GM12878 (cell line): ENCODE results near the gene PPHLN1.

Experiments used
- CEBPB ChIP-seq, 2 experiments: fragments of 150-350 bp in 1 of 2; IDR thresholded peaks; 2 replicates each; pipeline ENCODE4 v1.6.1; 2012 to 2014; ENCODE audit warnings: low read depth in 2 of 2, low read length in 2 of 2, borderline replicate concordance in 1 of 2, inconsistent platforms in 1 of 2
- CHD2 ChIP-seq: IDR thresholded peaks from 2 replicates; pipeline ENCODE4 v1.6.1; 2011; ENCODE audit warnings: low read depth, low read length, improper control_type of control experiment, borderline replicate concordance
- CREM ChIP-seq: IDR thresholded peaks from 2 replicates; pipeline ENCODE4 v1.6.1; 2014; ENCODE audit warnings: antibody characterized with exemption, low read depth
- JUND ChIP-seq: IDR thresholded peaks from 2 replicates; pipeline ENCODE4 v1.6.1; 2012; ENCODE audit warnings: low read depth, mild to moderate bottlenecking, low read length, improper control_type of control experiment, moderate library complexity
- NRF1 ChIP-seq: conservative IDR thresholded peaks from 2 replicates; pipeline ENCODE4 v1.6.1; 2011; ENCODE audit warnings: mild to moderate bottlenecking, low read depth, low read length, improper control_type of control experiment
- PAX8 ChIP-seq: fragments of 450-650 bp; IDR thresholded peaks from 2 replicates; pipeline ENCODE4 v1.6.1; 2017; ENCODE audit warnings: mild to moderate bottlenecking, moderate library complexity
- POLR2A ChIP-seq: IDR thresholded peaks from 2 replicates; pipeline ENCODE4 v1.6.1; 2011; ENCODE audit warnings: low read depth, mild to moderate bottlenecking, low read length
- RAD21 ChIP-seq: IDR thresholded peaks from 2 replicates; pipeline ENCODE4 v1.6.1; 2011; ENCODE audit warnings: mild to moderate bottlenecking, low read depth, low read length, moderate library complexity; ENCODE audit not compliant: insufficient read depth
- TCF12 ChIP-seq: IDR thresholded peaks from 2 replicates; pipeline ENCODE4 v1.6.1; 2011; ENCODE audit warnings: low read depth, mild to moderate bottlenecking, low read length
- ZNF274 ChIP-seq: IDR thresholded peaks from one replicate; pipeline ENCODE4 v1.8.0; 2011; ENCODE audit not compliant: insufficient read length, insufficient read depth
- ZSCAN29 ChIP-seq: fragments of 450-650 bp; IDR thresholded peaks from 2 replicates; pipeline ENCODE4 v1.6.1; 2017; ENCODE audit warnings: mild to moderate bottlenecking, moderate library complexity
- TF ChIP-seq, protein P1 (sequence below), 3 experiments: IDR thresholded peaks in 2 of 3; conservative IDR thresholded peaks in 1 of 3; 2 replicates each; pipeline ENCODE4 v1.5.1; 2011; ENCODE audit warnings: low read depth in 3 of 3, low read length in 3 of 3, mild to moderate bottlenecking in 3 of 3, control low read depth in 2 of 3, moderate library complexity in 2 of 3, inconsistent platforms in 1 of 3, mixed read lengths in 1 of 3; ENCODE audit not compliant: control insufficient read depth in 2 of 3, insufficient read depth in 1 of 3; ENCODE audit errors: extremely low read depth in 1 of 3
- TF ChIP-seq, protein P2 (sequence below): IDR thresholded peaks from 2 replicates; pipeline ENCODE4 v1.6.1; 2012; ENCODE audit warnings: low read depth, low read length, improper control_type of control experiment
- TF ChIP-seq, protein P3 (sequence below): IDR thresholded peaks from 2 replicates; pipeline ENCODE4 v1.6.1; 2012; ENCODE audit warnings: improper control_type of control experiment, low read depth, low read length; ENCODE audit not compliant: insufficient replicate concordance

DNA sequence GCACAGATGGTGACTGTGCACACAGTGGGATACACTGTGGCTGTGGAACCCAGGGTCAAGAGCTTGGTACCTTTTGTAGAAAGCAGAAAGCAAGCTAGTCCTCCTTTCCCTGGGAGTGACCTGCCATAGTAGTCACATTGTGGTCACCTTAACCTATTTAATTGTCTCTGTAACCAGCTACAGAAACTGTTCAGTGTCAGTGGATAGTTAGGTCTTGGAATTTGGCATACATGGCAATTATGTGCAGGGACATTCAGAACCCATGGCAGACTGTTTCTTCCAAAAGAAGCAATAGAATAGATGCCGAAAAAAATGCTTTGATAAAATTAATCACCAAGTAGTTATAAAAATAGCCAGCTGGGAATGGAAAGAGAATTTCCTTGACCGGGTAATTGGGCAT, 30.4 kb downstream of the PPHLN1 start:
- TF ChIP-seq, protein P1, sequence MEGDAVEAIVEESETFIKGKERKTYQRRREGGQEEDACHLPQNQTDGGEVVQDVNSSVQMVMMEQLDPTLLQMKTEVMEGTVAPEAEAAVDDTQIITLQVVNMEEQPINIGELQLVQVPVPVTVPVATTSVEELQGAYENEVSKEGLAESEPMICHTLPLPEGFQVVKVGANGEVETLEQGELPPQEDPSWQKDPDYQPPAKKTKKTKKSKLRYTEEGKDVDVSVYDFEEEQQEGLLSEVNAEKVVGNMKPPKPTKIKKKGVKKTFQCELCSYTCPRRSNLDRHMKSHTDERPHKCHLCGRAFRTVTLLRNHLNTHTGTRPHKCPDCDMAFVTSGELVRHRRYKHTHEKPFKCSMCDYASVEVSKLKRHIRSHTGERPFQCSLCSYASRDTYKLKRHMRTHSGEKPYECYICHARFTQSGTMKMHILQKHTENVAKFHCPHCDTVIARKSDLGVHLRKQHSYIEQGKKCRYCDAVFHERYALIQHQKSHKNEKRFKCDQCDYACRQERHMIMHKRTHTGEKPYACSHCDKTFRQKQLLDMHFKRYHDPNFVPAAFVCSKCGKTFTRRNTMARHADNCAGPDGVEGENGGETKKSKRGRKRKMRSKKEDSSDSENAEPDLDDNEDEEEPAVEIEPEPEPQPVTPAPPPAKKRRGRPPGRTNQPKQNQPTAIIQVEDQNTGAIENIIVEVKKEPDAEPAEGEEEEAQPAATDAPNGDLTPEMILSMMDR (IDR thresholded peaks at IDR 0.05 in 2 of 3, conservative IDR thresholded peaks at IDR 0.05 in 1 of 3; ENCODE audit: control insufficient read depth in 2 of 3, extremely low read depth in 1 of 3, insufficient read depth in 1 of 3, low read depth in 3 of 3, low read length in 3 of 3) = no peak
- TF ChIP-seq ZSCAN29 (no peak), PAX8 (no peak), ZNF274 (no peak), JUND (no peak), CEBPB (IDR thresholded peaks at IDR 0.05; ENCODE audit: borderline replicate concordance in 1 of 2, low read depth in 2 of 2, low read length in 2 of 2) (no peak), CHD2 (no peak), CREM (no peak), NRF1 (no peak), TCF12 (no peak), POLR2A (no peak), RAD21 (no peak)
- TF ChIP-seq, protein P2, sequence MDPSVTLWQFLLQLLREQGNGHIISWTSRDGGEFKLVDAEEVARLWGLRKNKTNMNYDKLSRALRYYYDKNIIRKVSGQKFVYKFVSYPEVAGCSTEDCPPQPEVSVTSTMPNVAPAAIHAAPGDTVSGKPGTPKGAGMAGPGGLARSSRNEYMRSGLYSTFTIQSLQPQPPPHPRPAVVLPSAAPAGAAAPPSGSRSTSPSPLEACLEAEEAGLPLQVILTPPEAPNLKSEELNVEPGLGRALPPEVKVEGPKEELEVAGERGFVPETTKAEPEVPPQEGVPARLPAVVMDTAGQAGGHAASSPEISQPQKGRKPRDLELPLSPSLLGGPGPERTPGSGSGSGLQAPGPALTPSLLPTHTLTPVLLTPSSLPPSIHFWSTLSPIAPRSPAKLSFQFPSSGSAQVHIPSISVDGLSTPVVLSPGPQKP = no peak
- TF ChIP-seq, protein P3, sequence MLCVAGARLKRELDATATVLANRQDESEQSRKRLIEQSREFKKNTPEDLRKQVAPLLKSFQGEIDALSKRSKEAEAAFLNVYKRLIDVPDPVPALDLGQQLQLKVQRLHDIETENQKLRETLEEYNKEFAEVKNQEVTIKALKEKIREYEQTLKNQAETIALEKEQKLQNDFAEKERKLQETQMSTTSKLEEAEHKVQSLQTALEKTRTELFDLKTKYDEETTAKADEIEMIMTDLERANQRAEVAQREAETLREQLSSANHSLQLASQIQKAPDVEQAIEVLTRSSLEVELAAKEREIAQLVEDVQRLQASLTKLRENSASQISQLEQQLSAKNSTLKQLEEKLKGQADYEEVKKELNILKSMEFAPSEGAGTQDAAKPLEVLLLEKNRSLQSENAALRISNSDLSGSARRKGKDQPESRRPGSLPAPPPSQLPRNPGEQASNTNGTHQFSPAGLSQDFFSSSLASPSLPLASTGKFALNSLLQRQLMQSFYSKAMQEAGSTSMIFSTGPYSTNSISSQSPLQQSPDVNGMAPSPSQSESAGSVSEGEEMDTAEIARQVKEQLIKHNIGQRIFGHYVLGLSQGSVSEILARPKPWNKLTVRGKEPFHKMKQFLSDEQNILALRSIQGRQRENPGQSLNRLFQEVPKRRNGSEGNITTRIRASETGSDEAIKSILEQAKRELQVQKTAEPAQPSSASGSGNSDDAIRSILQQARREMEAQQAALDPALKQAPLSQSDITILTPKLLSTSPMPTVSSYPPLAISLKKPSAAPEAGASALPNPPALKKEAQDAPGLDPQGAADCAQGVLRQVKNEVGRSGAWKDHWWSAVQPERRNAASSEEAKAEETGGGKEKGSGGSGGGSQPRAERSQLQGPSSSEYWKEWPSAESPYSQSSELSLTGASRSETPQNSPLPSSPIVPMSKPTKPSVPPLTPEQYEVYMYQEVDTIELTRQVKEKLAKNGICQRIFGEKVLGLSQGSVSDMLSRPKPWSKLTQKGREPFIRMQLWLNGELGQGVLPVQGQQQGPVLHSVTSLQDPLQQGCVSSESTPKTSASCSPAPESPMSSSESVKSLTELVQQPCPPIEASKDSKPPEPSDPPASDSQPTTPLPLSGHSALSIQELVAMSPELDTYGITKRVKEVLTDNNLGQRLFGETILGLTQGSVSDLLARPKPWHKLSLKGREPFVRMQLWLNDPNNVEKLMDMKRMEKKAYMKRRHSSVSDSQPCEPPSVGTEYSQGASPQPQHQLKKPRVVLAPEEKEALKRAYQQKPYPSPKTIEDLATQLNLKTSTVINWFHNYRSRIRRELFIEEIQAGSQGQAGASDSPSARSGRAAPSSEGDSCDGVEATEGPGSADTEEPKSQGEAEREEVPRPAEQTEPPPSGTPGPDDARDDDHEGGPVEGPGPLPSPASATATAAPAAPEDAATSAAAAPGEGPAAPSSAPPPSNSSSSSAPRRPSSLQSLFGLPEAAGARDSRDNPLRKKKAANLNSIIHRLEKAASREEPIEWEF = no peak
